Adipocyte (in vitro differentiated cells): ENCODE measurements around the gene ARAP1.
A peak's percentile ranks its signal among the peaks of the same experiment; 100 is the strongest.

Experiments used
- DNase-seq: peaks from one replicate; pipeline ENCODE4 v3.0.0-alpha.2; 2015; ENCODE audit warnings: low read depth
- H3K27me3 ChIP-seq: replicated peaks from 2 replicates; pipeline ENCODE4 v1.7.0; 2013; ENCODE audit warnings: mild to moderate bottlenecking, low read length, moderate library complexity; ENCODE audit not compliant: control insufficient read depth, insufficient read depth
- H3K36me3 ChIP-seq: 2 replicates; pipeline ENCODE4 v1.7.0; 2013; ENCODE audit warnings: low read length, mild to moderate bottlenecking, moderate library complexity; ENCODE audit not compliant: control insufficient read depth, insufficient read depth, severe bottlenecking
- H3K4me1 ChIP-seq: 2 replicates; pipeline ENCODE4 v1.7.0; 2013; ENCODE audit warnings: mild to moderate bottlenecking, low read length, moderate library complexity; ENCODE audit not compliant: control insufficient read depth, insufficient read depth
- H3K4me3 ChIP-seq: 2 replicates; pipeline ENCODE4 v1.7.0; 2013; ENCODE audit warnings: mild to moderate bottlenecking, low read length, moderate library complexity
- H3K9ac ChIP-seq: 2 replicates; pipeline ENCODE4 v1.7.0; 2013; ENCODE audit warnings: mild to moderate bottlenecking, low read length, moderate library complexity
- H3K9me3 ChIP-seq: 2 replicates; pipeline ENCODE4 v1.7.0; 2013; ENCODE audit warnings: mild to moderate bottlenecking, low read length, moderate library complexity; ENCODE audit not compliant: control insufficient read depth

Gene ARAP1

GRCh38 chr11:72768581-72768980, 16.4 kb upstream of the ARAP1 start:
- Histone ChIP-seq H3K9me3 (no peaks in the 10 kb centered on the region), H3K27me3 (peaks cover 4% of the 10 kb centered on the region), H3K9ac (no peak overlapping the region), H3K4me3 (no peak overlapping the region), H3K36me3 (no peaks in the 10 kb centered on the region), H3K4me1 (peaks cover 22% of the 10 kb centered on the region)
- DNase-seq, result no peak

DNA sequence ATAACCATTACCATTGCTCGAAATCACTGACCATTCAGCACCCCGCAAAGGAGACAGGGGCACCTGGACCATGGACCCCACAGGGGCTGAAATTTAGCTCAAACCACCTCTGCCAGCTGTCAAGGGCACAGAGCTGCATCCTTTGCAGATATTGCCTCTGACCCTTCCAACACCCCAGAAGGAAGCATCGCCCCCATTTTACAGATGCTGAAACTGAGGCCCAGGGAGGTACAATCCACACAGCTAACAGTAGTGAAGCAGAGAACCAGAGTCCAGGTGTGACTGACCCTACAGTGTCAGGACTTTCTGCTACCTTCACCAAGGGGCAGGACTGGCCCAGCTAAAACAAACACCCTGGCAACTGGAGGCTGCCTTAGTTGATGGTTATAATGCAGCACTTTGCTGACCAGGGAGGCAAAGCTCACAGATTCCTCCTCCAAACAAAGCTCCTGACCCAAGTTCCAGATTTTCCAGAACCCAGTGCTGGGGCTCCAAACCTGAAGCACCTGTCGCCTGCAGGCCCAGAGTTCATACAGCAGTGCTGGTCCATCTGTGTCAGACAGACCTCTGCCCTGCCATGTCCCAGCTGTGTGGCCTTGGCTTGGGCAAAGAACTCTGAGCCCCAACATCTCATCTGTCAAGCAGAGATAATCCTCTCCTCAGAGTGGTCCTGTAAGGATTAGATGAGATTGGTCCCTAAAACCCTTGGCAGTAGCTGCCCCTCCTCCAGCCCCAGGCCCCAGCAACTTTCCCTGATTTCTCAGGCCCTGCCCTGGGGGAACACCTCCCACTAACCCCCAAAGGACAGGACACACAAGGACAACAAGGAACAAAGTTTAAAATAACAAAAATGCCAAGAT, 15.2 kb upstream of the ARAP1 start:
- Histone ChIP-seq H3K36me3 (no peaks in the 10 kb centered on the region), H3K4me1 (peaks cover 13% of the 10 kb centered on the region), H3K9me3 (no peaks in the 10 kb centered on the region), H3K27me3 (peaks cover 4% of the 10 kb centered on the region), H3K9ac (no peak overlapping the region), H3K4me3 (no peak overlapping the region)
- no peak for DNase-seq

DNA sequence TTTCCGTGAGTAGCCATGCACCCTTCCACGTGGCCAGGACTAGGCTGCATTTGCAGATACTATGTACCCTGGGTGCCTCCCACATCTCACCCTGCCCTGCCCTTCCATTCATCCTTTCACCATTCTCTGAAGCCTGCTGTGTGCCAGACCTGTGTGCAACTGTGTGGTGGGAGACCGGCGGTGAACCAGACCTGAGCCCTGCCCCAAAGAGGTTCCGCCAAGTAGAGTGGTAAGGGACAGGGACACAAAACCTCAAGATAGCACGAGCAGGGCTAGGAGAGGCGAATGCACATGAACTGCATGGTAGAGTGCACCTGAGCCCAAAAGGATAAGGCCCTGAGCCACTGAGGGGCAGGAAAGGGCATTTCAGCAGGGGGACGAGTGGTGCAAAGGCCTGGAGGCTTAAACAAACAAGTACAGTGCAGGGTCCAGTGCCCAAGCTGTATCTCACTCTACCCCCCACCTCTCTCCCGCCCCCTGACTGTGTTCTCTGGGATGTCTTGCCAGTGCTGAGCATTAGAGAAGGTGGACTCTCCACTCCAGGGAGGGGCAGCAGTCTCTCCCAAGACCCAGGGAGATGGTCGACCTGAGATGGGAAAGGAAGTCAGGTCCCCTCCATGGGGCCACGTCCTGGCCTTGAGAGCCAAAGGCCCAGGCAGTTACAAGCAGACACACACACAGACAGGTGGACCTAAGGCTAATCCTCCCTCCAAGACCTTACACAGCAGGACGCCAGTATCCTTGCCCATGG, 14.1 kb upstream of the ARAP1 start:
- Histone ChIP-seq H3K4me1 (peaks cover 4% of the 10 kb centered on the region), H3K9me3 (no peaks in the 10 kb centered on the region), H3K27me3 (peaks cover 4% of the 10 kb centered on the region), H3K4me3 (no peak overlapping the region), H3K9ac (no peak overlapping the region), H3K36me3 (no peaks in the 10 kb centered on the region)
- no peak for DNase-seq

GRCh38 chr11:72764503-72764902, 12.3 kb upstream of the ARAP1 start:
- Histone ChIP-seq H3K4me1 (no peaks in the 10 kb centered on the region), H3K36me3 (no peaks in the 10 kb centered on the region), H3K27me3 (peaks cover 4% of the 10 kb centered on the region), H3K9ac (no peak overlapping the region), H3K4me3 (no peak overlapping the region), H3K9me3 (no peaks in the 10 kb centered on the region)
- DNase-seq, result no peak

DNA sequence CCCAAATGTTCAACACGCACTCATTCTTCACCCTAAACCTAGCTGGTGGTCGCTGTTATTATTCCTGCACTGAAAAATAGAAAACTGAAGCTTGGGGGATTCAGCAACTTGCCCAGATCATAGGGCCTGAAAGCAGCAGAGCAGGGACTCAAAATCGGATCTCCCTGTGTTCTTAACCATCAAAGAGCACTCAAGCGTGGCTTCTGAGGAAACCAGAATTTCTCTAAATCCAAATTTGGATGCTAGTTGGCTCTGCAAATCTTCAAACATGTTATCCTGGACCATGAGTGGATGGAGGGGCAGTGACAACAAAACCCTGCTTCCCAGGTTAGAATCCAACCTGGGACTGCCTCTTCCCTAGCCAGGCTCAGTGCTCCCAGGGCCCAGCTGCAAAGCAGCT, 11.6 kb upstream of the ARAP1 start:
- Histone ChIP-seq H3K4me1 (no peaks in the 10 kb centered on the region), H3K9me3 (no peaks in the 10 kb centered on the region), H3K27me3 (peaks cover 4% of the 10 kb centered on the region), H3K9ac (no peak overlapping the region), H3K36me3 (no peaks in the 10 kb centered on the region), H3K4me3 (no peak overlapping the region)
- DNase-seq, result no peak

DNA sequence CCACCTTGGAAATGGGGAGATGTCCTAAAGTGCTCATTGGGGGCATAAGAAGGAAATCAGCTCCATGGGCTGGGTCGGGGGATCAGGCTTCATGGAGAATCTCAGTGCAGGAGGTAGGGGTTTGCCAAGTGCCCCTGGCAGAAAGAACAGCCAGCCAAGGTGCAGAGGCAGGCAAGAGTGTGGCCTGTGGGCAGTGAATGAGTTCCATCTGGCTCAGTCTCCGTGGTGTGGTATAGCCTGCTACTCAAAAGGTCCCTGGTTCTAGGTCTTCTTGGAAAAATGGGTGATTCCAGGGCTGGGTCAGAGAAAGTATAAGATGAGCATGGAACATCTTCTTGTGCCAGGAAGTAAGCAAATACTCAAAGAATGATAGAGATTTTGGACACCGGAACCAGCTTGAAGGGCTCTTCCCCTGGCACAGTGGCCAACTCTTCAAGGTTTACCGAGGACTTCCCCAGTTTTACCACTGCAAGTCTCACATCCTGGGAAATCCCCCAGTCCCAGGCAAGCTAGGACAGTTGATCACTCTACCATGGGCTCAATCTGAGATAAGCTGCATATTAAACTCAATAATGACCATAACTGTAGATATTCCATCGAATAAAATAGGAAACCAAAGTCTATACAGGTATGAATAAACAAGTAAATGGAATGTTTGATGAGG, 10.6 kb upstream of the ARAP1 start:
- no peaks in the 10 kb centered on the region for H3K4me1 ChIP-seq
- no peaks in the 10 kb centered on the region for H3K36me3 ChIP-seq
- H3K9ac ChIP-seq, result no peak overlapping the region
- no peak overlapping the region for H3K4me3 ChIP-seq
- H3K9me3 ChIP-seq, result no peaks in the 10 kb centered on the region
- peaks cover 4% of the 10 kb centered on the region for H3K27me3 ChIP-seq
- no peak for DNase-seq

DNA sequence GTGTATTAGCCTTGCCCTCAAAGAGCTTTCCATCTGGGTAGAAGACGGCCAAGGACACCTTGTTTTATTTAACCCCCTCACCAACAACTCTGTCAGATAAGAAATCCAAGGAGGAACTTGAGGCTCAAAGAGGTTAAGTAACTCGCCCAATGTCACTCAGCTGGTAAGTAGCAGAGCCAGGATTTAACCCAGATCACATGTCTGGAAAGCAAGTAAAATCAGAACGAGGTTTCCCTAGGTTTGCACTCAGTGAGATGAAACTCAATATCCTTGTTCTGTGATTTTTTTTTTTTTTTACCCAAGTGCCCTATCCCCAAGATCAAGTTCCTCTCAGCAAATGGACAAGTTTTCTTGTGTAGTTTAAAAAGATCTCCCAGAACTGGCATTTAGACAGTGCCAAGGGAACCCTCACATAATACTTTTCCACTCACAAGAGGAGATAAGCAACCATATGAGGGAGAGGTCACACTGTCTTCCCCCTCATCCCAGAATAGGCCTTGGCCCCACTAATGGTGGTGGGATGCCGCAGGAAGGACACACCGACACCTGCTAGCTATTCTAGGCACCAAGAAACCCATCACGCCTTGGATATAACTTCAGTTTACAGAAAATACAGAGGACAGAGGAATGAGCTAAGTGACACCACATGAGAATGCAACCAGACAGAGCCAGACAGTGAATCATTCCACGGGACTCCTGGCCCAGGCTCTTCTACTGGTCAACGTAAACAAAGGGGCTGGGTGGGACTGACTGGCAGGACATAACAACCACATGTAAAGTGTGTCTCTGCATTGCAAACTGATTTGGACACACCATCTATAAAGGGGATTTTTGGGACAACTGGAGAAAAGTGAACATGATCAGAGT, 8.6 kb upstream of the ARAP1 start:
- H3K9ac ChIP-seq, result no peak overlapping the region

DNA sequence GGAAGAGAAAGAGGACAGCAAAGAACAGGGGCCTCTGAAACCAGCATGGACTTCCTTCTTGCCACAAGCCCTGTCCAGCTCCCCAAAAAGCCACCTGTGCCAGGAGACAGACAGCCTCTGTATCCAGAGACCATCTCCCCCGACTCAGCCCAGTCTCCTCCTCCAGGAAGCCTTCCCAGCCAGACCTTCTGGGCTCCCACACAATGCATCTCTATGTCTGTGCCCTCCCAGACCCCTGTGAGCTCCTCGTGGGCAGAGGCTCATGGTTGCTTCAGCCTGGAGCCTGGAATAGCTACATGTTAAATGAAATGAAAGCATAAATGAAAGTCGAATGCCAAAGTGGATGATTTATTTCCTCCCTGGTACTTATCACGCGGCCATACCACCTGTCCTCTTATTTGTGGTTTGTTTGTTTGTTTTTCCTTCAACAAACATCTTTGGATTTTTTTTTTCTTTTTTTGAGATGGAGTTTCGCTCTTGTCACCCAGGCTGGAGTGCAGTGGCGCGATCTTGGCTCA, 7.3 kb upstream of the ARAP1 start:
- Histone ChIP-seq H3K4me3 (no peak overlapping the region), H3K36me3 (no peaks in the 10 kb centered on the region), H3K4me1 (no peaks in the 10 kb centered on the region), H3K27me3 (no peaks in the 10 kb centered on the region), H3K9me3 (no peaks in the 10 kb centered on the region), H3K9ac (no peak overlapping the region)
- DNase-seq, result no peak

More for the DNA sequence above, 8.6 kb upstream of the ARAP1 start:
- no peak overlapping the region for H3K4me3 ChIP-seq
- no peaks in the 10 kb centered on the region for H3K9me3 ChIP-seq
- no peaks in the 10 kb centered on the region for H3K27me3 ChIP-seq
- H3K4me1 ChIP-seq, result no peaks in the 10 kb centered on the region
- no peaks in the 10 kb centered on the region for H3K36me3 ChIP-seq
- DNase-seq, result peak; percentile 48

GRCh38 chr11:72758690-72759389, 6.6 kb upstream of the ARAP1 start:
- Histone ChIP-seq H3K36me3 (no peaks in the 10 kb centered on the region), H3K9ac (no peak overlapping the region), H3K27me3 (no peaks in the 10 kb centered on the region), H3K4me3 (no peak overlapping the region), H3K4me1 (no peaks in the 10 kb centered on the region), H3K9me3 (no peaks in the 10 kb centered on the region)
- DNase-seq, result no peak

- no peak overlapping the region for H3K4me3 ChIP-seq
- no peaks in the 10 kb centered on the region for H3K27me3 ChIP-seq
- no peaks in the 10 kb centered on the region for H3K4me1 ChIP-seq
- no peak for DNase-seq
- no peak overlapping the region for H3K9ac ChIP-seq
- no peaks in the 10 kb centered on the region for H3K9me3 ChIP-seq
- no peaks in the 10 kb centered on the region for H3K36me3 ChIP-seq
These were observed 6.1 kb upstream of the ARAP1 start for GRCh38 chr11:72758304-72758689.
